ENCODE results near the gene TNNI3. TPM values are rescaled to one million over a fixed set of nuclear protein-coding genes. Genes with fewer than 3 reads are reported as not detected.

Gene TNNI3
- total and polyA plus RNA-seq, 9 of the 15 experiments (the other 6 are each of a cell fraction or from before 2014, with no cell fraction given): 4.7 to 158 (median 42.0) TPM

DNA sequence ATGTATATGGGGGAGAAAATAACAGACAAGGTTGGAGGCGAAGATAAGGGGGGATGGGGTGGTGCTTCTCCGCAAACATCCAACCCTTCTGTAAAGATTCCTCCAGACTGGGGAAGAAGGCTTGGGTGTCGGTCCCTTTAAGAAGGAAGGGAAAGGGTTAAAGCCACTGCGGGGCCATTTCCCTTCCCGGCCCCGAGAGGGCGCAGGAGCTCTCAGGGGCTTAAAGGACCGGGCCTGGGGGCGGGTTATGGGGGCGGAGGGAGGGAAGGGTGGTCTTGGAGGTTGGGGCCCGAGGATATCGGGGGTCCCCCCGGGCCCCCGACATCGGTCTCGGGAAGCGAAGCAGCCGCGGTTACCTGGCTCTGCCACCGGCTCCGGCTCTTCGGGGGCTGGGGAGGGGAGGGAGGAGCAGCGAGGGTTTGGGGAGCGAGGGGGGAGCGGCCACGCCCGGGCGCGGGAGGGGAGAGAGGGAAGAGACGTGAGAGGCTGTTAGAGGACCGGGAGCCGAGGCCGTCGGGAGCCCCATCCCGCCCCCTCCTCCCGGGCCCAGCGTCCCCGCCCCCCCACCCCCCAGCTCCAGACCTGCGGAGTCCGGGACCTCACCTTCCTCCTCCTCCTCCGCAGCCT lies 11.3 kb downstream of the TNNI3 start (continued):
- TF ChIP-seq RAD21 (CRISPR knock-in tag; conservative IDR thresholded peaks at IDR 0.05 in 1 of 2, IDR thresholded peaks at IDR 0.05 in 1 of 2): peak; percentile 43 to 53
- TF ChIP-seq, protein P1, sequence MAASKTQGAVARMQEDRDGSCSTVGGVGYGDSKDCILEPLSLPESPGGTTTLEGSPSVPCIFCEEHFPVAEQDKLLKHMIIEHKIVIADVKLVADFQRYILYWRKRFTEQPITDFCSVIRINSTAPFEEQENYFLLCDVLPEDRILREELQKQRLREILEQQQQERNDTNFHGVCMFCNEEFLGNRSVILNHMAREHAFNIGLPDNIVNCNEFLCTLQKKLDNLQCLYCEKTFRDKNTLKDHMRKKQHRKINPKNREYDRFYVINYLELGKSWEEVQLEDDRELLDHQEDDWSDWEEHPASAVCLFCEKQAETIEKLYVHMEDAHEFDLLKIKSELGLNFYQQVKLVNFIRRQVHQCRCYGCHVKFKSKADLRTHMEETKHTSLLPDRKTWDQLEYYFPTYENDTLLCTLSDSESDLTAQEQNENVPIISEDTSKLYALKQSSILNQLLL (CRISPR knock-in tag; IDR thresholded peaks at IDR 0.05; ENCODE audit: borderline replicate concordance): no peak
- no peak for TF ChIP-seq OTX1 (CRISPR knock-in tag; IDR thresholded peaks at IDR 0.05)
- peak; percentile 45; the same call in 1 of the 2 replicates for TF ChIP-seq TEAD4 (IDR thresholded peaks at IDR 0.05; ENCODE audit: low read length)
- no peak for TF ChIP-seq TEAD4 (CRISPR knock-in tag; IDR thresholded peaks at IDR 0.05; ENCODE audit: borderline replicate concordance)
- TF ChIP-seq ZC3H8 (IDR thresholded peaks at IDR 0.05): 0 out of 2 replicates have a peak, but pooled peaks have one; percentile 26
- TF ChIP-seq, protein P2, sequence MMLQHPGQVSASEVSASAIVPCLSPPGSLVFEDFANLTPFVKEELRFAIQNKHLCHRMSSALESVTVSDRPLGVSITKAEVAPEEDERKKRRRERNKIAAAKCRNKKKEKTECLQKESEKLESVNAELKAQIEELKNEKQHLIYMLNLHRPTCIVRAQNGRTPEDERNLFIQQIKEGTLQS (IDR thresholded peaks at IDR 0.05): no peak
- TF ChIP-seq, protein P2 (CRISPR knock-in tag; conservative IDR thresholded peaks at IDR 0.05): no peak
- TF ChIP-seq, protein P3, sequence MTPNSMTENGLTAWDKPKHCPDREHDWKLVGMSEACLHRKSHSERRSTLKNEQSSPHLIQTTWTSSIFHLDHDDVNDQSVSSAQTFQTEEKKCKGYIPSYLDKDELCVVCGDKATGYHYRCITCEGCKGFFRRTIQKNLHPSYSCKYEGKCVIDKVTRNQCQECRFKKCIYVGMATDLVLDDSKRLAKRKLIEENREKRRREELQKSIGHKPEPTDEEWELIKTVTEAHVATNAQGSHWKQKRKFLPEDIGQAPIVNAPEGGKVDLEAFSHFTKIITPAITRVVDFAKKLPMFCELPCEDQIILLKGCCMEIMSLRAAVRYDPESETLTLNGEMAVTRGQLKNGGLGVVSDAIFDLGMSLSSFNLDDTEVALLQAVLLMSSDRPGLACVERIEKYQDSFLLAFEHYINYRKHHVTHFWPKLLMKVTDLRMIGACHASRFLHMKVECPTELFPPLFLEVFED (CRISPR knock-in tag; conservative IDR thresholded peaks at IDR 0.05): no peak
- no peak for TF ChIP-seq CBX8 (IDR thresholded peaks at IDR 0.05; ENCODE audit: borderline replicate concordance, extremely low read depth, low read depth, low read length, poor library complexity, severe bottlenecking)
- TF ChIP-seq DPF2 (IDR thresholded peaks at IDR 0.05): no peak
- TF ChIP-seq, protein P4, sequence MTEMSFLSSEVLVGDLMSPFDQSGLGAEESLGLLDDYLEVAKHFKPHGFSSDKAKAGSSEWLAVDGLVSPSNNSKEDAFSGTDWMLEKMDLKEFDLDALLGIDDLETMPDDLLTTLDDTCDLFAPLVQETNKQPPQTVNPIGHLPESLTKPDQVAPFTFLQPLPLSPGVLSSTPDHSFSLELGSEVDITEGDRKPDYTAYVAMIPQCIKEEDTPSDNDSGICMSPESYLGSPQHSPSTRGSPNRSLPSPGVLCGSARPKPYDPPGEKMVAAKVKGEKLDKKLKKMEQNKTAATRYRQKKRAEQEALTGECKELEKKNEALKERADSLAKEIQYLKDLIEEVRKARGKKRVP (CRISPR knock-in tag; IDR thresholded peaks at IDR 0.05): no peak
- TF ChIP-seq, protein P5, sequence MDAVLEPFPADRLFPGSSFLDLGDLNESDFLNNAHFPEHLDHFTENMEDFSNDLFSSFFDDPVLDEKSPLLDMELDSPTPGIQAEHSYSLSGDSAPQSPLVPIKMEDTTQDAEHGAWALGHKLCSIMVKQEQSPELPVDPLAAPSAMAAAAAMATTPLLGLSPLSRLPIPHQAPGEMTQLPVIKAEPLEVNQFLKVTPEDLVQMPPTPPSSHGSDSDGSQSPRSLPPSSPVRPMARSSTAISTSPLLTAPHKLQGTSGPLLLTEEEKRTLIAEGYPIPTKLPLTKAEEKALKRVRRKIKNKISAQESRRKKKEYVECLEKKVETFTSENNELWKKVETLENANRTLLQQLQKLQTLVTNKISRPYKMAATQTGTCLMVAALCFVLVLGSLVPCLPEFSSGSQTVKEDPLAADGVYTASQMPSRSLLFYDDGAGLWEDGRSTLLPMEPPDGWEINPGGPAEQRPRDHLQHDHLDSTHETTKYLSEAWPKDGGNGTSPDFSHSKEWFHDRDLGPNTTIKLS (IDR thresholded peaks at IDR 0.05; ENCODE audit: borderline replicate concordance, low read depth): no peak
- TF ChIP-seq, protein P6, sequence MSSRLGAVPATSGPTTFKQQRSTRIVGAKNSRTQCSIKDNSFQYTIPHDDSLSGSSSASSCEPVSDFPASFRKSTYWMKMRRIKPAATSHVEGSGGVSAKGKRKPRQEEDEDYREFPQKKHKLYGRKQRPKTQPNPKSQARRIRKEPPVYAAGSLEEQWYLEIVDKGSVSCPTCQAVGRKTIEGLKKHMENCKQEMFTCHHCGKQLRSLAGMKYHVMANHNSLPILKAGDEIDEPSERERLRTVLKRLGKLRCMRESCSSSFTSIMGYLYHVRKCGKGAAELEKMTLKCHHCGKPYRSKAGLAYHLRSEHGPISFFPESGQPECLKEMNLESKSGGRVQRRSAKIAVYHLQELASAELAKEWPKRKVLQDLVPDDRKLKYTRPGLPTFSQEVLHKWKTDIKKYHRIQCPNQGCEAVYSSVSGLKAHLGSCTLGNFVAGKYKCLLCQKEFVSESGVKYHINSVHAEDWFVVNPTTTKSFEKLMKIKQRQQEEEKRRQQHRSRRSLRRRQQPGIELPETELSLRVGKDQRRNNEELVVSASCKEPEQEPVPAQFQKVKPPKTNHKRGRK (tag; IDR thresholded peaks at IDR 0.05): no peak
- 0 out of 4 replicates have a peak, but pooled peaks of 1 of the 2 experiments have one; percentile 50 for TF ChIP-seq KDM4B (IDR thresholded peaks at IDR 0.05; ENCODE audit: borderline replicate concordance in 2 of 2, low read depth in 1 of 2)
- no peak; the same call in 1 of the 2 replicates for TF ChIP-seq KLF6 (CRISPR knock-in tag; IDR thresholded peaks at IDR 0.05; ENCODE audit: borderline replicate concordance)
- TF ChIP-seq ZNF41 (CRISPR knock-in tag; conservative IDR thresholded peaks at IDR 0.05): no peak
- TF ChIP-seq BHLHE40 (IDR thresholded peaks at IDR 0.05; ENCODE audit: low read length): peak; percentile 22; the same call in 1 of the 2 replicates
- no peak for TF ChIP-seq KAT2B (IDR thresholded peaks at IDR 0.05; ENCODE audit: low read depth, low read length)
- TF ChIP-seq ZNF408 (CRISPR knock-in tag; IDR thresholded peaks at IDR 0.05; ENCODE audit: low read depth): no peak
